Subcutaneous adipose tissue (tissue), 4 donors: ENCODE data around the gene ZG16. TPM values are rescaled to one million over a fixed set of nuclear protein-coding genes. Genes with fewer than 3 reads are reported as not detected.

Experiments used
- CTCF ChIP-seq: fragments of 450-650 bp; IDR thresholded peaks from one replicate; pipeline ENCODE4 v1.5.1; 2016; ENCODE audit warnings: low read depth, mild to moderate bottlenecking, control low read depth, antibody characterized with exemption, moderate library complexity
- total RNA-seq, 4 donors: library from RNA; depleted of rRNA; stranded (reverse); fragments of >200 nt; gene quantifications; one replicate each; pipeline ENCODE4 v1.1.0, GENCODE V29; 2016

ZG16 gene
- under 1 TPM in 2 of 4 donors, not detected in 2; 0.17 to 0.75 TPM for total RNA-seq

- TF ChIP-seq CTCF: no peak
Measured at GRCh38 chr16:29777576-29778350, at the start of gene ZG16. TSS of gene ZG16 (plus strand) at chr16:29778256. CDS start at chr16:29779267, 1,011 bp downstream.

- TF ChIP-seq CTCF: no peak
Measured at GRCh38 chr16:29729116-29729521, 48.9 kb upstream of the ZG16 start.

GRCh38 chr16:29730649-29731048 lies 47.4 kb upstream of the ZG16 start:
- TF ChIP-seq CTCF: no peak

- TF ChIP-seq CTCF: no peak
Measured at GRCh38 chr16:29734786-29735185, 43.3 kb upstream of the ZG16 start.

GRCh38 chr16:29736112-29736511 lies 41.9 kb upstream of the ZG16 start:
- no peak for TF ChIP-seq CTCF

- TF ChIP-seq CTCF: no peak
Measured at GRCh38 chr16:29736764-29737163, 41.3 kb upstream of the ZG16 start.

- TF ChIP-seq CTCF: no peak
Measured at GRCh38 chr16:29737713-29738112, 40.3 kb upstream of the ZG16 start.
